K562 (cell line): ENCODE measurements around the gene SLC35F2. TPM values are rescaled to one million over a fixed set of nuclear protein-coding genes. Genes with fewer than 3 reads are reported as not detected.

Source experiments
- ATAC-seq: fragments of 200-7000 bp; cut with Tn5 transposase; 3 replicates; pipeline ENCODE4 v1.9.1; 2020; ENCODE audit warnings: moderate library complexity
- BruUV-seq: library from RNA; stranded (reverse); fragments of 400-500 nt; replicated peaks from 2 replicates; lab custom pipeline; 2021; lab: Mats Ljungman, UMichigan
- CTCF ChIA-PET: fragments of 300-600 bp; formaldehyde crosslinking; extraction: SDS; loops from one replicate; lab custom pipeline; 2021; ENCODE audit warnings: low intra/inter-chr PET ratio; lab: Yijun Ruan, JAX
- POLR2A ChIA-PET: fragments of 300-600, 350-650 bp; sonication (Branson Sonifier 250); formaldehyde crosslinking; extraction: SDS; loops from one replicate; lab custom pipeline; 2021; ENCODE audit warnings: antibody characterized with exemption, inconsistent platforms; lab: Yijun Ruan, JAX
- DNase-seq, 4 experiments: peaks; one replicate each; pipeline versions ENCODE4 v3.0.0 to v3.0.0-alpha.2; 2011 to 2018; ENCODE audit warnings: low spot score in 3 of 4, mixed read lengths in 3 of 4; ENCODE audit errors: extremely low read depth in 1 of 4
- FAIRE-seq: peaks from 2 replicates; lab custom pipeline; 2011; peaks lifted over from hg19 to GRCh38; lab: Jason Lieb, UNC
- H2AFZ ChIP-seq: 2 replicates; pipeline ENCODE4 v1.6.0; 2011; ENCODE audit warnings: low read depth, low read length, control low read depth, inconsistent platforms
- H3K27ac ChIP-seq: fragments of 200-600 bp; 3 replicates; pipeline ENCODE4 v1.8.0; 2011; ENCODE audit warnings: low read depth, mild to moderate bottlenecking, control low read depth, inconsistent platforms, low read length, moderate library complexity, mixed read lengths; ENCODE audit errors: extremely low read depth
- H3K27me3 ChIP-seq, 2 experiments: fragments of 300-600 bp in 1 of 2; 2 replicates in 1 of 2; 3 replicates in 1 of 2; pipeline versions ENCODE4 v1.6.0 to v1.8.0; 2011; ENCODE audit warnings: inconsistent platforms in 2 of 2, low read length in 2 of 2, mild to moderate bottlenecking in 1 of 2, mixed read lengths in 1 of 2, moderate library complexity in 1 of 2; ENCODE audit not compliant: control insufficient read depth in 2 of 2, insufficient read depth in 2 of 2
- H3K36me3 ChIP-seq: fragments of 300-600 bp; 3 replicates; pipeline ENCODE4 v1.8.0; 2011; ENCODE audit warnings: mild to moderate bottlenecking, low read length, inconsistent platforms; ENCODE audit not compliant: control insufficient read depth, insufficient read depth
- H3K4me1 ChIP-seq, 2 experiments: fragments of 200-600 bp in 1 of 2; replicated peaks in 1 of 2; 2 replicates in 1 of 2; 3 replicates in 1 of 2; pipeline versions ENCODE4 v1.5.1 to v1.8.0; 2011; ENCODE audit warnings: inconsistent platforms in 2 of 2, low read length in 2 of 2, mild to moderate bottlenecking in 1 of 2, mixed read lengths in 1 of 2, moderate library complexity in 1 of 2; ENCODE audit not compliant: control insufficient read depth in 2 of 2, insufficient read depth in 2 of 2
- H3K4me2 ChIP-seq: 2 replicates; pipeline ENCODE4 v1.6.1; 2011; ENCODE audit warnings: low read length, control low read depth, inconsistent platforms, mixed read lengths; ENCODE audit not compliant: insufficient read depth
- H3K4me3 ChIP-seq: fragments of 200-600 bp; sonication (generic), shearing (Covaris generic); 2 replicates; pipeline ENCODE4 v1.5.1; 2016; ENCODE audit warnings: control low read depth, inconsistent platforms
- H3K79me2 ChIP-seq: fragments of 200-600 bp; 3 replicates; pipeline ENCODE4 v1.8.0; 2011; ENCODE audit warnings: low read length, inconsistent platforms; ENCODE audit not compliant: control insufficient read depth, insufficient read depth
- H3K9ac ChIP-seq, 2 experiments: 2 replicates each; pipeline versions ENCODE4 v1.6.0 to v1.6.1; 2011; ENCODE audit warnings: low read depth in 2 of 2, low read length in 2 of 2, control low read depth in 1 of 2, inconsistent platforms in 1 of 2, mild to moderate bottlenecking in 1 of 2, mixed read lengths in 1 of 2; ENCODE audit not compliant: insufficient read depth in 1 of 2
- H3K9me1 ChIP-seq: one replicate; pipeline ENCODE4 v1.6.0; 2011; ENCODE audit warnings: inconsistent platforms, mild to moderate bottlenecking, low read length, moderate library complexity; ENCODE audit not compliant: control insufficient read depth, insufficient read depth
- H3K9me3 ChIP-seq: replicated peaks from 2 replicates; pipeline ENCODE4 v1.5.1; 2011; ENCODE audit warnings: low read depth, low read length, inconsistent platforms; ENCODE audit not compliant: control insufficient read depth, insufficient read depth
- H4K20me1 ChIP-seq: replicated peaks from 2 replicates; pipeline ENCODE4 v1.6.1; 2011; ENCODE audit warnings: low read length, inconsistent platforms, mixed read lengths; ENCODE audit not compliant: control insufficient read depth, insufficient read depth
- ATF1 ChIP-seq, 2 experiments: fragments of 450-650 bp in 1 of 2; IDR thresholded peaks; 2 replicates each; pipeline ENCODE4 v1.6.1; 2016; ENCODE audit warnings: missing compliant biosample characterization in 1 of 2, missing genetic modification characterization in 1 of 2
- CBX1 ChIP-seq: sonication (generic); IDR thresholded peaks from 2 replicates; pipeline ENCODE4 v1.6.1; 2016; ENCODE audit warnings: antibody characterized with exemption, low read depth, mild to moderate bottlenecking
- ELF1 ChIP-seq: fragments of 200-800 bp; sonication (Bioruptor generic); IDR thresholded peaks from 2 replicates; pipeline ENCODE4 v1.6.1; 2016; ENCODE audit warnings: missing genetic modification characterization, missing compliant biosample characterization
- HDAC2 ChIP-seq: fragments of 450-650 bp; IDR thresholded peaks from 2 replicates; pipeline ENCODE4 v1.6.1; 2016; ENCODE audit warnings: mild to moderate bottlenecking
- RAD21 ChIP-seq, 2 experiments: fragments of 250-450 bp in 1 of 2; fragments of 450-650 bp in 1 of 2; sonication (Bioruptor Pico) in 1 of 2; formaldehyde crosslinking in 1 of 2; IDR thresholded peaks in 1 of 2; conservative IDR thresholded peaks in 1 of 2; 2 replicates each; pipeline versions ENCODE4 v1.4.0 to v1.8.0; 2020 to 2022; ENCODE audit warnings: mild to moderate bottlenecking in 2 of 2, moderate library complexity in 1 of 2
- RCOR1 ChIP-seq, 2 experiments: IDR thresholded peaks; 2 replicates each; pipeline ENCODE4 v1.6.1; 2012; ENCODE audit warnings: low read depth in 2 of 2, low read length in 2 of 2, borderline replicate concordance in 1 of 2, improper control_type of control experiment in 1 of 2
- SAFB2 ChIP-seq: fragments of 200-400 bp; formaldehyde crosslinking; IDR thresholded peaks from 2 replicates; pipeline ENCODE4 v1.6.1; 2018; ENCODE audit warnings: borderline replicate concordance, low read length, low read depth, moderate library complexity; ENCODE audit not compliant: severe bottlenecking
- SNIP1 ChIP-seq: fragments of 450-650 bp; IDR thresholded peaks from 2 replicates; pipeline ENCODE4 v1.7.1; 2017; ENCODE audit warnings: low read depth, mild to moderate bottlenecking
- ZNF174 ChIP-seq: fragments of 250-450 bp; sonication (Bioruptor Pico); IDR thresholded peaks from 2 replicates; pipeline ENCODE4 v1.4.0; 2020; ENCODE audit warnings: mild to moderate bottlenecking
- ZNF232 ChIP-seq: sonication (generic); formaldehyde crosslinking; IDR thresholded peaks from 2 replicates; pipeline ENCODE4 v1.8.0; 2022; ENCODE audit warnings: mild to moderate bottlenecking, missing genetic modification reagents
- ZNF347 ChIP-seq: fragments of 450-650 bp; formaldehyde crosslinking; IDR thresholded peaks from 2 replicates; pipeline ENCODE4 v1.4.0; 2020; ENCODE audit warnings: low read depth, mild to moderate bottlenecking, moderate library complexity
- whole genome bisulfite sequencing: fragments of 100-300 bp; shearing (Covaris generic); methylation state at CpG from one replicate; pipeline ENCODE4 v1.1.6; 2016; ENCODE audit warnings: low coverage, mixed read lengths; ENCODE audit not compliant: insufficient coverage; ENCODE audit errors: missing lambda C conversion rate; 5-methylcytosine and 5-hydroxymethylcytosine counted together
- in situ Hi-C: fragments of 300-500 bp; cut with MboI; formaldehyde crosslinking; loops from 4 replicates; pipeline ENCODE4 v1.15.0; 2018; ENCODE audit warnings: inconsistent platforms, mixed read lengths
- intact Hi-C: fragments of 100-400 bp; cut with micrococcal nuclease; formaldehyde crosslinking; loops from 2 replicates; pipeline ENCODE4 v1.14.2; 2022
- polyA plus RNA-seq, 8 experiments: library from polyadenylated mRNA; depleted of rRNA in 4 of 8; stranded (reverse) in 5 of 8; unstranded in 3 of 8; fragments of >200 nt; fragmentation: Nextera tagmentation in 2 of 8; fragmentation: Illumina TruSeq in 1 of 8; extraction: Ambion mirVana in 2 of 8; extraction: Trizol in 1 of 8; gene quantifications; 2 replicates each; pipeline versions ENCODE4 v1.2.1 to v1.2.3, GENCODE V29; 2011 to 2014; ENCODE audit warnings: inconsistent platforms in 1 of 8, missing spikeins in 1 of 8
- total RNA-seq, 7 experiments: library from RNA; depleted of rRNA in 6 of 7; stranded (reverse); fragments of >200 nt in 6 of 7; fragmentation: Illumina TruSeq in 2 of 7; extraction: Trizol in 2 of 7; gene quantifications; 2 replicates each; pipeline versions ENCODE4 v1.2.1 to v1.2.3, GENCODE V29; 2011 to 2021; ENCODE audit warnings: low replicate concordance in 1 of 7
- TF ChIP-seq, protein P1 (sequence below), 2 experiments: fragments of 450-650 bp; formaldehyde crosslinking in 1 of 2; IDR thresholded peaks; 2 replicates each; pipeline versions ENCODE4 v1.4.0 to v1.6.1; 2014 to 2020; ENCODE audit warnings: mild to moderate bottlenecking in 2 of 2, borderline replicate concordance in 1 of 2, low read depth in 1 of 2

The SLC35F2 gene
- total and polyA plus RNA-seq, 9 of the 15 experiments (the other 6 are each of a cell fraction or from before 2014, with no cell fraction given) = 28.6 to 63.9 (median 53.4) TPM

DNA sequence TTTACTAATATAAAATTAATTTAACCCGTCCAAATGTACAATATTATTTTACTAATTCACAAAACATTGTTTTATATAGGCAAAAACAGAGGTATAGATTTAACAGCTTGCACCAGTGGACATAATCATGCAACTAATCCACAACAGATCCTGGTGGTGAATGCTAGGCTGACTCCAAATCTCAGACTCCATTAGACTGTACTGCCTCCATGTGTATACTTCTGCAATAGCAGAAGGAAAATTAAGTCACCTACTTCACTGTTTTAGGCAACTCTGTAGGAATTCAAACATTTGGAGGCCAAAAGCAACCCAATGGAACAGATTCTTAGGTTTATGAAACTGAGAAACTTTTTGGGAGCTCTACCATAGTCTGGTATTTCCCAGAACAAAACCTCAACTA lies 39.7 kb upstream of the SLC35F2 start:
- DNase-seq = peak in 3 of 4 experiments; percentile 11 to 42 (median 32)
- Histone ChIP-seq H2AFZ (no peak overlapping the region), H3K9me1 (no peaks in the 10 kb centered on the region), H3K27me3 (peaks cover 9 to 18% of the 10 kb centered on the region in 2 experiments; a peak in 4 of 5 replicates), H3K79me2 (no peaks in the 10 kb centered on the region), H4K20me1 (no peaks in the 10 kb centered on the region), H3K36me3 (no peaks in the 10 kb centered on the region), H3K4me1 (no peaks in the 10 kb centered on the region), H3K4me3 (no peak overlapping the region), H3K9me3 (no peaks in the 10 kb centered on the region), H3K4me2 (no peak overlapping the region), H3K27ac (no peak overlapping the region), H3K9ac (no peak overlapping the region)
- CTCF ChIA-PET = interaction anchor here (0.5 to 2.3 kb wide), 4 partner anchors 157 to 335 kb away, joined by 3 to 11 read pairs (median 4); no protein-coding TSS in a partner anchor
- FAIRE-seq = peak; percentile 80
- POLR2A ChIA-PET = no interaction called here
- intact Hi-C loops (loop anchor here (2.0 to 10.0 kb wide), 3 partner anchors 103 to 331 kb away; partner anchors contain the start of gene ALKBH8), in situ Hi-C loops (no loop called here)
- WGBS = 4% methylated on average over 1 of the region's 1 CpG
- ATAC-seq = peak; percentile 95
- BruUV-seq = no TSS peak
- TF ChIP-seq ELF1 (tag) (no peak), CBX1 (no peak), HDAC2 (no peak), SNIP1 (no peak), RCOR1 (IDR thresholded peaks at IDR 0.05; ENCODE audit: borderline replicate concordance in 1 of 2, low read depth in 2 of 2, low read length in 2 of 2) (0 out of 4 replicates have a peak, but pooled peaks of 1 of the 2 experiments have one; percentile 15), ZNF174 (CRISPR knock-in tag) (no peak), RAD21 (CRISPR knock-in tag; conservative IDR thresholded peaks at IDR 0.05 in 1 of 2, IDR thresholded peaks at IDR 0.05 in 1 of 2) (peak; percentile 57 to 85), SAFB2 (no peak), ZNF347 (no peak), ZNF232 (CRISPR knock-in tag) (no peak), ATF1 (CRISPR knock-in tag; IDR thresholded peaks at IDR 0.05) (no peak), ATF1 (tag; IDR thresholded peaks at IDR 0.05) (no peak)
- TF ChIP-seq, protein P1, sequence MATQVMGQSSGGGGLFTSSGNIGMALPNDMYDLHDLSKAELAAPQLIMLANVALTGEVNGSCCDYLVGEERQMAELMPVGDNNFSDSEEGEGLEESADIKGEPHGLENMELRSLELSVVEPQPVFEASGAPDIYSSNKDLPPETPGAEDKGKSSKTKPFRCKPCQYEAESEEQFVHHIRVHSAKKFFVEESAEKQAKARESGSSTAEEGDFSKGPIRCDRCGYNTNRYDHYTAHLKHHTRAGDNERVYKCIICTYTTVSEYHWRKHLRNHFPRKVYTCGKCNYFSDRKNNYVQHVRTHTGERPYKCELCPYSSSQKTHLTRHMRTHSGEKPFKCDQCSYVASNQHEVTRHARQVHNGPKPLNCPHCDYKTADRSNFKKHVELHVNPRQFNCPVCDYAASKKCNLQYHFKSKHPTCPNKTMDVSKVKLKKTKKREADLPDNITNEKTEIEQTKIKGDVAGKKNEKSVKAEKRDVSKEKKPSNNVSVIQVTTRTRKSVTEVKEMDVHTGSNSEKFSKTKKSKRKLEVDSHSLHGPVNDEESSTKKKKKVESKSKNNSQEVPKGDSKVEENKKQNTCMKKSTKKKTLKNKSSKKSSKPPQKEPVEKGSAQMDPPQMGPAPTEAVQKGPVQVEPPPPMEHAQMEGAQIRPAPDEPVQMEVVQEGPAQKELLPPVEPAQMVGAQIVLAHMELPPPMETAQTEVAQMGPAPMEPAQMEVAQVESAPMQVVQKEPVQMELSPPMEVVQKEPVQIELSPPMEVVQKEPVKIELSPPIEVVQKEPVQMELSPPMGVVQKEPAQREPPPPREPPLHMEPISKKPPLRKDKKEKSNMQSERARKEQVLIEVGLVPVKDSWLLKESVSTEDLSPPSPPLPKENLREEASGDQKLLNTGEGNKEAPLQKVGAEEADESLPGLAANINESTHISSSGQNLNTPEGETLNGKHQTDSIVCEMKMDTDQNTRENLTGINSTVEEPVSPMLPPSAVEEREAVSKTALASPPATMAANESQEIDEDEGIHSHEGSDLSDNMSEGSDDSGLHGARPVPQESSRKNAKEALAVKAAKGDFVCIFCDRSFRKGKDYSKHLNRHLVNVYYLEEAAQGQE (IDR thresholded peaks at IDR 0.05; ENCODE audit: borderline replicate concordance) = peak; percentile 71
- TF ChIP-seq, protein P1 (CRISPR knock-in tag; IDR thresholded peaks at IDR 0.05; ENCODE audit: low read depth) = no peak
